ENCODE results near the gene ZBTB7C.

ZBTB7C gene

GRCh38 chr18:48168861-48169260, 240.3 kb downstream of the ZBTB7C start:
- DNase-seq (ENCODE audit: low read depth, low spot score): no peak
- no peak for TF ChIP-seq CTCF (IDR thresholded peaks at IDR 0.05; ENCODE audit: low read depth, low read length)
- in situ Hi-C loops (cut with HindIII; ENCODE audit: low sequenced_read_pairs): no loop called here
- H3K4me3 ChIP-seq (ENCODE audit: low read depth, low read length): no peak overlapping the region

GRCh38 chr18:48167897-48168253, 241.3 kb downstream of the ZBTB7C start:
- no peak for DNase-seq (ENCODE audit: low read depth, low spot score)
- in situ Hi-C loops (cut with HindIII; ENCODE audit: low sequenced_read_pairs): no loop called here
- H3K4me3 ChIP-seq (ENCODE audit: low read depth, low read length): no peak overlapping the region
- no peak for TF ChIP-seq CTCF (IDR thresholded peaks at IDR 0.05; ENCODE audit: low read depth, low read length)

- no peak for DNase-seq (ENCODE audit: low read depth, low spot score)
- no peak overlapping the region for H3K4me3 ChIP-seq (ENCODE audit: low read depth, low read length)
- TF ChIP-seq CTCF (IDR thresholded peaks at IDR 0.05; ENCODE audit: low read depth, low read length): no peak
- in situ Hi-C loops (cut with HindIII; ENCODE audit: low sequenced_read_pairs): no loop called here
Observed at GRCh38 chr18:48166336-48166875, 242.8 kb downstream of the ZBTB7C start.

GRCh38 chr18:48165111-48165866, 243.9 kb downstream of the ZBTB7C start:
- H3K4me3 ChIP-seq (ENCODE audit: low read depth, low read length): no peak overlapping the region
- no peak for TF ChIP-seq CTCF (IDR thresholded peaks at IDR 0.05; ENCODE audit: low read depth, low read length)
- DNase-seq (ENCODE audit: low read depth, low spot score): no peak
- in situ Hi-C loops (cut with HindIII; ENCODE audit: low sequenced_read_pairs): no loop called here

GRCh38 chr18:48164701-48165100, 244.5 kb downstream of the ZBTB7C start:
- in situ Hi-C loops (cut with HindIII; ENCODE audit: low sequenced_read_pairs): no loop called here

GRCh38 chr18:48164116-48164515, 245.1 kb downstream of the ZBTB7C start:
- in situ Hi-C loops (cut with HindIII; ENCODE audit: low sequenced_read_pairs): no loop called here
- no peak for TF ChIP-seq CTCF (IDR thresholded peaks at IDR 0.05; ENCODE audit: low read depth, low read length)
- H3K4me3 ChIP-seq (ENCODE audit: low read depth, low read length): no peak overlapping the region
- DNase-seq (ENCODE audit: low read depth, low spot score): no peak

More at GRCh38 chr18:48164701-48165100, 244.5 kb downstream of the ZBTB7C start:
- no peak overlapping the region for H3K4me3 ChIP-seq (ENCODE audit: low read depth, low read length)
- no peak for TF ChIP-seq CTCF (IDR thresholded peaks at IDR 0.05; ENCODE audit: low read depth, low read length)
- DNase-seq (ENCODE audit: low read depth, low spot score): no peak
